ENCODE results near the gene MIAT.
A peak's percentile ranks its signal among the peaks of the same experiment; 100 is the strongest.
"Not testable (repeated sequence)": the region's sequence is repeated elsewhere in the genome, so short reads cannot be mapped to it uniquely, and the experiment has no call there.

MIAT gene

DNA sequence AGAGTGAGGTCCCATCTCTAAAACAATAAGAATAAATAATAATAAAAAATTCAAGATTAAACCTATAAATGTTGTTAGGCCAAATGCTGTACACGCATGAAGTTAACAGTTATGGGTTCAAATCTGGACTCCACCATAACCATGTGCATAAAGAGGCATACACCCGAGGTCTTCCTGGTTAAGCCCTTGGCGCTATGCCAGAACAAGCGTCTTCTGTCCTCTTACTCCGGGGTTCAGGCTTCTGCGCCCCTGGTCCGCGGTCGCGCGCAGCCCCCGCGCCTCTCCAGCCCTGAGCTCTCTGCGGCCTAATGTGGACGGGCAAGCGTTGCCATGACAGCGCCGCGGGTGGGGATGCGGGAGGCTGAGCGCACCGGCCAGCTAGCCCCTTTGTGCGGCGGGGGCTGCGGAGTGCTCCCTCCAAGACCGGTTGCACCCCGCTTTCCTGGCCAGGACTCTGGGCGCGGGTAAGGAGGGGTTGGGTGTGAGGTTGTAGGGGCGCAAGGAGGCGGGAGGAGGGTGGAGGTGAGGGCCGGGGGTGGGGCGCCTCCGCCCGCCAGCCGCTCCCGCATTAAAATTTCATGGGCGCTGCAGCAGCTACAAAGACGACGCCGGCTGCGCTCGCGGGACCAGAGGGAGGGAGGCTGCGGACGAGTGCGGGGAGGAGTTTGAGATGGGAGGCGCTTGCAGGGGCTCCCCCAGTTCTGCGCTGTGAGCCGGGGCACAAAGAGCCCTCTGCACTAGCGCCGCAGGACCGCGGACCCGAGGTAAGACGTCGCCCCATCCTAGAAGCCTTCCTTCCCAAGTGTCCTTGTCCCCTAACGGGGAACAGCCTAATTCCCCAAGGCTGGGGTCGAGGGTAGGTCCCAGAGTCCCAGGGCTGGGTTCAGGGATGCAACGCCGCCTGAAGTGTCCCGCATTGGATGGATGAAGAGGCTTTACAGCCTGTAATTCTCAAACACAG lies at the start of gene MIAT:
MIAT (plus strand) TSS at position 698 of the 961 bp plus-strand sequence.
- peak; percentile 84 for DNase-seq

DNA sequence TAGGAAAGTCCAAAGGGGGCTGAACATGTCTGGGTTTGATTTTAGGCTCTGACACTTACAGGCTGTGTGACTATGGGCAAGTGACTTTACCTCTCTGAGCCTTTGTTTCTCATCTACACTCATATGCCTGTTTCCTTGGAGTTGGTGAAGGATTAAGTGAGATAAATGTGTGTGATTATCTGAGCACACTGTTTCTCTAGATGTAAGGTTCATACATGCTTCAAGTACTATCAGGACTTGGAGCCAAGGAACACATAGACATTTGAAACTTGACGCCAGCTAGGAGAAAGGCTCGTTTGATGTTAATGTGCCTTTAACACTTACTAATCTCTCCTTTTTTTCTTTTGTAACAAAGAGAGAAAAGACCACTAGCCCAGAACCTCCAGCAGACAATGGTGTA lies 49.3 kb upstream of the MIAT start:
- no peak for DNase-seq

GRCh38 chr22:26609287-26609686 lies 48.1 kb upstream of the MIAT start:
- DNase-seq = no peak

- peak; percentile 69 for DNase-seq
These were observed 47.1 kb upstream of the MIAT start for GRCh38 chr22:26610072-26610958.

GRCh38 chr22:26610996-26611395 lies 46.4 kb upstream of the MIAT start:
- no peak for DNase-seq

DNA sequence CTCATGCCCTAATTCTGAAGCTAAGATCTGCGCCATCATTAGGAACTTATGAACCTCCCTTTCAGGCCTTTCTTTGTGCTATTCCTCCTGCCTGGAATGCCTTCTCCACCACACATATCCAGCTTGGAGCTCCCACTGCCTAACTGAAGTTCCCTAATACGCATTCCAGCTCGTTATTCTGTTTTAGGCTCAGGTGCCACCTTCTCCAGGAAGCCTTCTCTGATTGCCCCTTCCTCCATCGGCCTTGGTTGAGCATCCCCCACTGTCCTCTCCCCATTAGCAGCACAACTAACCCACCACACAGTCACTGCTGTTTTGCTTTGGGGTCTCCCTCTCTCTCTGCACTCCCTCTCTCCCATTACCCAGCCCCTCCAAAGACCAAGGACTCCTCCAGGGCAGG lies 44.7 kb upstream of the MIAT start:
- no peak for DNase-seq

DNA sequence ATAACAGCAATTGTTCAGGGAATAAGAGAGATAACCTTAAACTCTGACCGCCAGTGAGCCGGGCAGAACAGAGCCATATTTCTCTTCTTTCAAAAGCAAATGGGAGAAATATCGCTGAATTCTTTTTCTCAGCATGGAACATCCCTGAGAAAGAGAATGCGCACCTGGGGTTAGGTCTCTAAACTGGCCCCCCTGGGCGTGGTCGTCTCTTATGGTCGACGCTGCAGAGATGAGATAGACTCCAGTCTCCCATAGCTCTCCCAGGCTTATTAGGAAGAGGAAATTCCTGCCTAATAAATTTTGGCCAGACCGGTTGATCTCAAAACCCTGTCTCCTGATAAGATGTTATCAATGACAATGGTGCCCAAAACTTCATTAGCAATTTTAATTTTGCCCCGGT lies 43.6 kb upstream of the MIAT start:
- not testable (repeated sequence) for DNase-seq

DNA sequence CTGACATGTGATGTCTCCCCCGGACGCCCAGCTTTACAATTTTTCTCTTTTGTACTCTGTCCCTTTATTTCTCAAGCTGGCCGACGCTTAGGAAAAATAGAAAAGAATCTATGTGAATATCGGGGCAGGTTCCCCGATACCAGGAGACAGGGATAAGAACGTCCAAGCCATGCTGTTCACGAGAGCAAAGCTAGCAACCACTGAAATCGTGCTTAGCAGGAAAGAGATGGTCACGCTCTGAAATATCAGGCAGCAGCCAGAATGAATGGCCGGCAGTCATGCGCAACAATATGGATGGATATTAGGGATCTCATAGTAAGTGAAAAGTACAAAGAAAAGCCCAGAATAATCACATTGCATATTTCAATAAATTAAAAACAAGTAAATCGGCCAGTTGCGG lies 43.1 kb upstream of the MIAT start:
- no peak for DNase-seq

GRCh38 chr22:26615149-26615548 lies 42.2 kb upstream of the MIAT start:
- DNase-seq = no peak

GRCh38 chr22:26615830-26616435 lies 41.5 kb upstream of the MIAT start:
- no peak for DNase-seq

DNA sequence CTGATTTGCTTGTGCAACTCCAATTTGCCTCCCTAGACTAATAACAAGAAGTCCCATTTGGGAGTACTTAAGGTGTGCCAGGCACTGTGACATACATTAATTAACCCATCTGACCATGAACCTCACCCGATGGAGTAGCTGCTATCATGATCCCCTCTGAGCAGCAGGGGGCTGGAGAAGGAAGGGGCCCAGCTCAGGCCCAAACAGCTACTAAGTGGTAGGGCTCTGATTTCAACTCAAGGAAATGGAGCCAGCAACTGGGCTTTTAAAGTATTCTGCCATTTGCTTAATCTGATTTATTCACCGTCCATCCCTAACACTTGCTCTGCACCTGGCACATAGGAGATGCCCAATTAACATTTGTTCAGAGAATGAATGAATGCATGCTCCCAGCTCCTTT lies 40.7 kb upstream of the MIAT start:
- no peak for DNase-seq

GRCh38 chr22:26617271-26618199 lies 39.9 kb upstream of the MIAT start, which contains the start of gene CRYBB1:
TSS of gene CRYBB1 (minus strand) at chr22:26618027. CDS start at chr22:26616319, 1,708 bp downstream.
- DNase-seq = no peak

DNA sequence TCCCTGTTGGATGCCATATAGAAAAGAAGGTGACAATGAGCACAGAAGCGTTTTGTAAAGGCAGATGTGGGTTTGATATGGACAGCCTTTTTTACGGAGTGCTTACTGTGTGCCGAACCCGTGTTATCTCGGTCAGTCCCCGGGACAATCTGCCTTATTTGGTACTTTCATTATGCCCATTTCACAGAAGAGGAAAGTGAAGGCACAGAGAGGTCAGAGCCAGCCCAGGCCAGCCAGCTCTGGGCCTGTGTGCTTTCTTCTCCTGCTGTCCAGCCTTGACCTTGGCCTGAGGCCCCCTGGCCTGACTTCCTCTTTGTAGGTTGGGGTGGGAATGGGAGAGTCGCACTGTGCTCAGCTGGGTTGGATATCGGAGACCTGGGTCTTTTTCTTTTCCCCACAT lies 38.9 kb upstream of the MIAT start:
- no peak for DNase-seq

GRCh38 chr22:26619510-26619909 lies 37.9 kb upstream of the MIAT start:
- no peak for DNase-seq

DNA sequence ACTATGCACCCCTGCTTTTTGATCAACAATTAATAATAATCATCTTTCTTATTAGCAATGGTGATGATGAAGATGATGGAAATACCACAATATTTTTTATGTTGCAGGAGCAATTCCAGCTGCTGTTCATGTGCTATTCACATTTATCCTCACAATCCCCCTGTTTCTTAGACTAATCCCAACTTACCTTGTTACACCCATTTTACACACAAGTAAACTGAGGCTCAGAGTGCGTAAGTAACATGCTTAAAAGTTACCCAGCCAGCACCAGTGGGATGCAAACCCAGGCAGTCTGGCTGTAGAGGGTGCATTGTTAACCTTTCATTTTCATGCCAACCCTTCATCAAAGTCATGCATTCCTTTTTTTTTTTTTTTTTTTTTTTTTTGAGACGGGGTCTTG lies 37.2 kb upstream of the MIAT start:
- no peak for DNase-seq

DNA sequence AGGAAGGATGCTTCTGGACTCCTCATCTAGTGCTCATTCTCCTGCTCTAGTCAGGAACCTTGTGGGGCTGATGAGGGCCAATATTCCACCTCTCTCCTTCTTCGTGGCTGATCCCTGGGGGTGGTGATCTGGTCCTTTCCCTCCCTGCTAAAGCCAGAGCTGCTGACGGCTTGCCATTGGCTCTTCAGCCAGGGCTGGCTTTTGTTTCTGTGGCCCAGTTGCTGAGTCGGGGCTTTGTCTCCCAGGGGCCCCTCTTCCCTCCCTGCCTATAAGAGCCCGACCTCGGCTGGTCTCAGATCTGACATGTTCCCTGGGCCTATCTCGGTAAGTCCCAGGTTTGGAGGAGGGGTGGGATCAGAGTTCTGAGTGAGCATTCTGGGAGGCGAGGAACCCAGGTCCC lies 35.7 kb upstream of the MIAT start, which contains the start of gene CRYBA4:
CRYBA4 (plus strand) TSS at position 301 of the 400 bp plus-strand sequence. CDS start 634 bp downstream, outside the sequence.
- no peak for DNase-seq

- no peak for DNase-seq
These were observed 33.4 kb upstream of the MIAT start for GRCh38 chr22:26623984-26624383.

GRCh38 chr22:26624803-26625202 lies 32.6 kb upstream of the MIAT start:
- DNase-seq = no peak

DNA sequence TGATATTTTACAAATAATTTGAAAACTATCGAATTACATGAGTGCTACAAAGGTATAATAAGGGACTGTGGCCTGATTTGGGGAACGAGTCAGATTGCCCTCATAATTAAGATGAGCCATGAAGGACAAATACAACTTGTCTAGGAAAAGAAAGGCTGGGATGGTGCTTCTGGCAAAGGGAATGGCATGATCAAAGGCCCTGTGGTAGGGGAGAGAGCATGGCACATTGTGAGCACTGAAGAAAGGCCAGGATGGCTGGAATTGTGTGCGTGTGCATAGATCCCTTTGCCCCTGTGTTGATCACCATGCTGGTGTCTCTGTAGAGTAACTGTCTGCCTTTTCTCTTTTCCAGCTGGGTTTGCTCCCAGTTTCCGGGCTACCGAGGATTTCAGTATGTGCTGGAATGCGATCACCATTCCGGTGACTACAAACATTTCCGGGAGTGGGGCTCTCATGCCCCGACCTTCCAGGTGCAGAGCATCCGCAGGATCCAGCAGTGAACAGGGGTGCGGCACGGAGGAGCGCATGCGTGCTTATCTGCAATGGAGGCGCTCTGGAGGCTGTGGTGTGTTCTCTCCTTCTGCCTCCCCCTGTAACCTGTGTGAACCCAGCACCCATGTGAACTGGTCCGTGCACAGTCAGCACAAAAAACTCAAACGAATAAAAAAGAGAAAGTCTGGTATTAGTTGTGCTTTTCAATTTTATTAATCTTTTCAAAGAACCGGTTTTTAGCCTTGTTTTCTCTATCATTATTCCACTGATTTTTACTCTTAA lies 27.2 kb upstream of the MIAT start:
- no peak for DNase-seq

- DNase-seq = no peak
These were observed 26.1 kb upstream of the MIAT start for GRCh38 chr22:26631282-26631681.
